Measurements from ENCODE around the gene DAPK3. TPM values are rescaled to one million over a fixed set of nuclear protein-coding genes. Genes with fewer than 3 reads are reported as not detected.

The DAPK3 gene
- total RNA-seq, 1 donor = 209 TPM

GRCh38 chr19:3979674-3980352 lies 8.9 kb upstream of the DAPK3 start:
- TF ChIP-seq, protein P1, sequence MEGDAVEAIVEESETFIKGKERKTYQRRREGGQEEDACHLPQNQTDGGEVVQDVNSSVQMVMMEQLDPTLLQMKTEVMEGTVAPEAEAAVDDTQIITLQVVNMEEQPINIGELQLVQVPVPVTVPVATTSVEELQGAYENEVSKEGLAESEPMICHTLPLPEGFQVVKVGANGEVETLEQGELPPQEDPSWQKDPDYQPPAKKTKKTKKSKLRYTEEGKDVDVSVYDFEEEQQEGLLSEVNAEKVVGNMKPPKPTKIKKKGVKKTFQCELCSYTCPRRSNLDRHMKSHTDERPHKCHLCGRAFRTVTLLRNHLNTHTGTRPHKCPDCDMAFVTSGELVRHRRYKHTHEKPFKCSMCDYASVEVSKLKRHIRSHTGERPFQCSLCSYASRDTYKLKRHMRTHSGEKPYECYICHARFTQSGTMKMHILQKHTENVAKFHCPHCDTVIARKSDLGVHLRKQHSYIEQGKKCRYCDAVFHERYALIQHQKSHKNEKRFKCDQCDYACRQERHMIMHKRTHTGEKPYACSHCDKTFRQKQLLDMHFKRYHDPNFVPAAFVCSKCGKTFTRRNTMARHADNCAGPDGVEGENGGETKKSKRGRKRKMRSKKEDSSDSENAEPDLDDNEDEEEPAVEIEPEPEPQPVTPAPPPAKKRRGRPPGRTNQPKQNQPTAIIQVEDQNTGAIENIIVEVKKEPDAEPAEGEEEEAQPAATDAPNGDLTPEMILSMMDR (IDR thresholded peaks at IDR 0.05; ENCODE audit: insufficient read depth, low read depth, low read length) = no peak
- H3K4me3 ChIP-seq (ENCODE audit: low read depth, low read length) = no peak overlapping the region
- no peak for DNase-seq (ENCODE audit: low read depth)

- no peak overlapping the region for H3K4me3 ChIP-seq (ENCODE audit: low read depth, low read length)
- TF ChIP-seq, protein P1 (IDR thresholded peaks at IDR 0.05; ENCODE audit: insufficient read depth, low read depth, low read length) = no peak
- no peak for DNase-seq (ENCODE audit: low read depth)
Measured at GRCh38 chr19:3979289-3979673, 8.4 kb upstream of the DAPK3 start.

- H3K4me3 ChIP-seq (ENCODE audit: low read depth, low read length) = no peak overlapping the region
- TF ChIP-seq, protein P1 (IDR thresholded peaks at IDR 0.05; ENCODE audit: insufficient read depth, low read depth, low read length) = no peak
- DNase-seq (ENCODE audit: low read depth) = no peak
Measured at GRCh38 chr19:3978145-3978544, 7.2 kb upstream of the DAPK3 start.

- no peak for DNase-seq (ENCODE audit: low read depth)
- TF ChIP-seq, protein P1 (IDR thresholded peaks at IDR 0.05; ENCODE audit: insufficient read depth, low read depth, low read length) = no peak
- no peak overlapping the region for H3K4me3 ChIP-seq (ENCODE audit: low read depth, low read length)
Measured at GRCh38 chr19:3977242-3978143, 6.6 kb upstream of the DAPK3 start.

DNA sequence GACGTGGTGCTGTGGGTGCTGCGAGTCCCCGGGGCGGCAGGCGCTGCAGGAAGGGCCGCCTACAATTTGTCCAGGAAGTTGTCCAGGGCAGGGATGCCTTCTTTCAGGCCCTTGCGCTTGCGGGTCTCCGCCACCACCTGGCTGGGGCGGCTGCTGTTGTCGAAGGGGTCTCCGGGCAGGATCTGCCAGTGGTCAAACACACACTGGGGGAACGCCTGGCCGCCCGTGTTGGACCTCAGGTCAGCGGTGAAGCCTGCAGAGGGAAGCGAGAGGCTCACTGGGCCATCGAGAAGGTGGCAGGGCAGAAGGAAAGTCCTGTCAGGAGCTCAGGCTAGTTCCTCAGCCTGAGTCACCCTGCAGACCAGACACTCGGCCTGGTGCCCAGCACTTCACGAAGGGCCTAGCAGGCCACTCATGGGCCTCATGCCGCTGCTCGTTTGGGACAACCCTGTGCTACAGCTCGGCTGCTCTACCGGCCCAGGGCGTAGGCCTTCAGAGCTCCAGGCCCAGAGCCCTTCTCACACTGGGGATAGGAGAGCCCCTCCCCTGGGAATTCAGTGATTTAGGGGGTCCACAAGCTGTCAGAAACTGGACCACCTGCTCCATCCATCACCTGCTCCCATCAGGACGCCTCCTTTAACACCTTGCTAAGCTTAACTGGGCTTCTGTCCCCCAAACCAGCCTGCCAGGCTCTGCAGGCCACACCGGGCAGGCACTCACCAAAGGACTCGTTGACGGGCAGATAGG lies 5.8 kb upstream of the DAPK3 start:
- DNase-seq (ENCODE audit: low read depth) = no peak
- TF ChIP-seq, protein P1 (IDR thresholded peaks at IDR 0.05; ENCODE audit: insufficient read depth, low read depth, low read length) = no peak
- no peak overlapping the region for H3K4me3 ChIP-seq (ENCODE audit: low read depth, low read length)

- H3K4me3 ChIP-seq (ENCODE audit: low read depth, low read length) = no peak overlapping the region
- TF ChIP-seq, protein P1 (IDR thresholded peaks at IDR 0.05; ENCODE audit: insufficient read depth, low read depth, low read length) = no peak
- DNase-seq (ENCODE audit: low read depth) = no peak
Measured at GRCh38 chr19:3975637-3976087, 4.8 kb upstream of the DAPK3 start.

Measured in fibroblast of villous mesenchyme (primary cell).